ENCODE data around the gene TSPAN12. TPM values are rescaled to one million over a fixed set of nuclear protein-coding genes. Genes with fewer than 3 reads are reported as not detected.

Gene TSPAN12
- total RNA-seq, 4 donors from 2014 or later = 6.5 to 21.3 (median 9.1) TPM

DNA sequence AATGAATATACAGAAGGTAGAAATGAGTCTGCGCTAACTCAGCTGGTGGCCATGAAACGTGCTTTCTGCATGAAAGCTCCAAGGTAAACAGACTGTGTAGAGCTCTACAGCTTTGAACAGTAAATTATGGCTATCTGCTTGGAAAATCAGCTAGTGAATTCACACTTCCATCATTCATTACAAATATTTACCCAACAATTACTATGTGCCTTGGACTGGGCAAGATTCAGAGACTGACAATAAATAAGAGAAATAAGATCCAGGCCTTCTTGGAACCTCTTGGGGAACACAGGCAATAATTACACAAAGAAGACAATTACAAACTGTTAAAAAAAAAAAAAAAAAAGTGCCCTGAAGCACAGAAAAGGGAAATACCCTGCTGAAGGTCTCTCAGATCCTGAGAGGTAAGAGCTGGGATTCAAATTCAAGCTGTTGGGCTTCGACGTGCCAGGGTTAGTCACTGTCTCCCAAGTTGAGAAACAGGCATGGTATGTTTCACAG is 15.8 kb downstream of the TSPAN12 start:
- TF ChIP-seq, protein P1, sequence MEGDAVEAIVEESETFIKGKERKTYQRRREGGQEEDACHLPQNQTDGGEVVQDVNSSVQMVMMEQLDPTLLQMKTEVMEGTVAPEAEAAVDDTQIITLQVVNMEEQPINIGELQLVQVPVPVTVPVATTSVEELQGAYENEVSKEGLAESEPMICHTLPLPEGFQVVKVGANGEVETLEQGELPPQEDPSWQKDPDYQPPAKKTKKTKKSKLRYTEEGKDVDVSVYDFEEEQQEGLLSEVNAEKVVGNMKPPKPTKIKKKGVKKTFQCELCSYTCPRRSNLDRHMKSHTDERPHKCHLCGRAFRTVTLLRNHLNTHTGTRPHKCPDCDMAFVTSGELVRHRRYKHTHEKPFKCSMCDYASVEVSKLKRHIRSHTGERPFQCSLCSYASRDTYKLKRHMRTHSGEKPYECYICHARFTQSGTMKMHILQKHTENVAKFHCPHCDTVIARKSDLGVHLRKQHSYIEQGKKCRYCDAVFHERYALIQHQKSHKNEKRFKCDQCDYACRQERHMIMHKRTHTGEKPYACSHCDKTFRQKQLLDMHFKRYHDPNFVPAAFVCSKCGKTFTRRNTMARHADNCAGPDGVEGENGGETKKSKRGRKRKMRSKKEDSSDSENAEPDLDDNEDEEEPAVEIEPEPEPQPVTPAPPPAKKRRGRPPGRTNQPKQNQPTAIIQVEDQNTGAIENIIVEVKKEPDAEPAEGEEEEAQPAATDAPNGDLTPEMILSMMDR (IDR thresholded peaks at IDR 0.05) = no peak
- DNase-seq (ENCODE audit: low spot score) (no peak), ATAC-seq (ENCODE audit: low FRiP score) (no peak)

DNA sequence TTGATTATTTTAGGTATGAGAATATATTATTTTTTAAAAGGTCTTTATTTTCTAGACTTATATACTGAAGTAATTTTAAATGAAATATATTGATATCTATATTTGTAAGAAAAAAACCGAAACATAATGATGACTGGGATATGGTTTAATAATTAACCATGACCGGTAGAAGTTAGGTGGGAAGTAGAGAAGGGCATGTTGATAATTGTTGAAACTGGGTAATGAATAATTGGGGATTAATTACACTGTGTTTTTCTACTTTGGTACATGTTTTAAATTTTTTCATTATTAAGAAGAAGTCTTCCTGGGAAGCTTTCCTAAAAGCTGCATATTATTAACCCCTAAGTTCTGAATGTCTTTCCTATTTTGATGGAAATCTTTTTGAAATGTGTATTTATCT is 16.3 kb downstream of the TSPAN12 start:
- DNase-seq (ENCODE audit: low spot score) (no peak), ATAC-seq (ENCODE audit: low FRiP score) (no peak)
- TF ChIP-seq, protein P1 (IDR thresholded peaks at IDR 0.05) = no peak

DNA sequence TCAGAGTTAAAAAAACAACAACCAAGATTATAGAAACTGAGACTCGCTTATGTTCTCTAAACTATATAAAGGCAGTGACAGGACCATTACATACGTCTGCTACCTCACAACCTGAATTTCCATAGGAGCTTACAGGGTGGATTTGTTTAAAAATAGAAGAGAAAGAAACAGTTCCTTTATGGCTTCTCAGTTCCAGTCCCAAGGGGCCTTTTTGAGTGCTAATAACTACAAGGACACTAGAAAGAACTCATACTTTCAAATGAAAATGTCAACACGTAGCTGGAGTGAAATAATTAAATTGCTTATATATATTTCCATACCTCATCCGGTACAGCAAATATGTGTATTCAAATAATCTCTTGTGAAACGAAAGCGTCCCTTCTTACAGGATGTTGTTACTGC is 19.7 kb downstream of the TSPAN12 start:
- TF ChIP-seq, protein P1 (IDR thresholded peaks at IDR 0.05) = no peak
- no peak for ATAC-seq (ENCODE audit: low FRiP score)
- DNase-seq (ENCODE audit: low spot score) = no peak

DNA sequence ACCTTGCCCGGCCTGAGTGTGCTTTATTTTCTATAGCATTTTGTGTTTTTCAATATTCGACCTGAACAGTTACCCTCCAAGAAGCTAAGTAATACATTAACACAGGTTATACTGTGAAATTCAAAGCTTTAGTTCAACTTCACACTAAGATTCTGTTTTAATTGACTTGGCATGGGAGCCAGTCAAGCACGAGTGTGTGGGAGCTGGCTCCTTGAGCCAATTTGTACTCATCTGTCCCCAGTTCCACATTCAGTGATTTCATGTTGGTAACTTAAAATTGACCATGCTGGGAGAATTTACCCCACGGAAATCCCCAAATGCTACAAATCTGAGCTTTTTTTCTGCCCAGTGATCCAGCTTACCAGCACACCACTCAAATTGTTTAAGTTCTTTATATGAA is 20.3 kb downstream of the TSPAN12 start:
- TF ChIP-seq, protein P1 (IDR thresholded peaks at IDR 0.05) = no peak
- ATAC-seq (ENCODE audit: low FRiP score) = no peak
- no peak for DNase-seq (ENCODE audit: low spot score)

- ATAC-seq (ENCODE audit: low FRiP score) = no peak
- TF ChIP-seq, protein P1 (IDR thresholded peaks at IDR 0.05) = no peak
- no peak for DNase-seq (ENCODE audit: low spot score)
Observed at GRCh38 chr7:120836556-120837115, 21.3 kb downstream of the TSPAN12 start.

DNA sequence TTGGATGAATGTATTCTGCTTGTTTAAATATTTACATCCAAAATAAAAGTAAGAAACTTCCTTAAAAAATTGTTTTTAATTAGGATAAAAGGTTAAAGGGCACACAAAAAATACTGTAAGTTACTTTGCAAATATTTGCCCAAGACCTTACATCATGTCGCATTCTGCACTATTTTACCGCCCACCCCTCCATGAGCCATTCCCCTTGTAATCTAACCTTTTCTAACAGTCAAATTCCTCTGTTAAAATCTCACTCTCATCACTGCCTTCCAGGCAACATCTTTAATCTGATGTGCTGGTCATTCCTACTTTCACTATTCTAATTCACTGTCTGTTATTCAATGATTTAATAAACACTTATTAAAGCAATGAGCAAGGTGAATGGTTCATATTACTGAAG is 23.2 kb downstream of the TSPAN12 start:
- ATAC-seq (ENCODE audit: low FRiP score) (no peak), DNase-seq (ENCODE audit: low spot score) (no peak)
- TF ChIP-seq, protein P1 (IDR thresholded peaks at IDR 0.05) = no peak

DNA sequence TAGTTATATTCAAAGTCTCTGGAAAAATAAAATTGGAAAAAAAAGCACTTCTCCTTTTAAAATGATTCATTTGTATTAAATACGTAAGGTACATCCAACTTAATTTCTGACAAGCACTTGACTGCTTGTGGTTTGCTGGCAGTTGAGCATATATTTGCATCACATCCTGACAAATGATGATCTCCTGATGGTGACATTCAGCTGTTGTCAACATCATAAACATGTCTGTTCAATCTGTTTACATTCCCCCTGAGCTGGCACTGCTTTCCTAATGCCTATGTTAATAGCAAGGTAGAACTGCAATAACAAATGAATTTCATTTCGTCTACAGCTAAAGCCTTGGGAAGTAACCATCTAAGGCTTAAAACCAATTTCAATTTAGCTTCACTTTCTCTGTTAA is 24.4 kb downstream of the TSPAN12 start:
- DNase-seq (ENCODE audit: low spot score) (no peak), ATAC-seq (ENCODE audit: low FRiP score) (no peak)
- TF ChIP-seq, protein P1 (IDR thresholded peaks at IDR 0.05) = no peak
